ENCODE data around the gene TULP1.

DNA sequence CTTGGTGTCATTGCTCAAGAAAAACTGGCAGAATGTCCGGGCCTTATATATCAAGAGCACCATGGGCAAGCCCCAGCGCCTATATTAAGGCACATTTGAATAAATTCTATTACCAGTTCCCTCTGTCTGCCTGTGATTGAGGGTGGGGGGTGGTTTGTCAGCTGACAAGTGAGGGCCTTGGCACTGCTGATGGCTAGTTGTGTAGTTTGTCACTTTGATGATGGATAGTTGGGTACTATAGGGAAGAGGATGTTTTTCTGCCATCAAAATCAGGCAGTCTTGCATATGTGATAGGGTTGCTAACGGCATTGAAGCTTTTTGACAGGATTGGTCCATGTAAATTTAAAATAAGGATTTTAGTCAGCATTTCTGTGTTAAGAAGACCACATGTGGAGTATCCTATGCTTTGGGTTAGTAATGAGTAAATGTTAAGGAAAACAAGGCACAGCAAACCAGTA is 42.0 kb downstream of the TULP1 start:
- no peak for TF ChIP-seq CTCF (conservative IDR thresholded peaks at IDR 0.05; ENCODE audit: low read depth, low read length)
- TF ChIP-seq EZH2 (IDR thresholded peaks at IDR 0.05; ENCODE audit: borderline replicate concordance, low read depth, low read length, poor library complexity, severe bottlenecking), result no peak

All from A673 (cell line).